ENCODE measurements around the gene MYPOP.
A peak's percentile ranks its signal among the peaks of the same experiment; 100 is the strongest.
"Not testable (repeated sequence)": the region's sequence is repeated elsewhere in the genome, so short reads cannot be mapped to it uniquely, and the experiment has no call there.

MYPOP gene

GRCh38 chr19:45906221-45906620 is 3.8 kb upstream of the MYPOP start:
- DNase-seq (ENCODE audit: low read depth): no peak

DNA sequence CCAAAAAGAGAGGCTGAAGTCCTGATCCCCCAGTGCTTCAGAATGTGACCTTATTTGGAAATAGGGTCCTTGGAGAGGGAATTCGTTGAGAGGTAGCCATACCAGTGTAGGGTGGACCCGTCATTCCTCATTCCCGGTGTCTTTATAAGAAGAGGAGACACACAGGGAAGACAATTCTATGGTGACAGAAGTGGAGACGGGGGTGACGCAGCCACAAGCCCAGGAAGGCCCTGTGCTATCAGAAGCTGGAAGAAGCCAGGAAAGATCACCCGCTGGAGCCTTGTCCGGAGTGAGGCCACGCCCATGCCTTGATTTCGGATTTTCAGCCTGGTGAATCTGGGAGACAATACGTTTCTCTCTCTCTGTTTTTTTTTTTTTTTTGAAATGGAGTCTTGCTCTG is 2.6 kb upstream of the MYPOP start:
- DNase-seq (ENCODE audit: low read depth): no peak

DNA sequence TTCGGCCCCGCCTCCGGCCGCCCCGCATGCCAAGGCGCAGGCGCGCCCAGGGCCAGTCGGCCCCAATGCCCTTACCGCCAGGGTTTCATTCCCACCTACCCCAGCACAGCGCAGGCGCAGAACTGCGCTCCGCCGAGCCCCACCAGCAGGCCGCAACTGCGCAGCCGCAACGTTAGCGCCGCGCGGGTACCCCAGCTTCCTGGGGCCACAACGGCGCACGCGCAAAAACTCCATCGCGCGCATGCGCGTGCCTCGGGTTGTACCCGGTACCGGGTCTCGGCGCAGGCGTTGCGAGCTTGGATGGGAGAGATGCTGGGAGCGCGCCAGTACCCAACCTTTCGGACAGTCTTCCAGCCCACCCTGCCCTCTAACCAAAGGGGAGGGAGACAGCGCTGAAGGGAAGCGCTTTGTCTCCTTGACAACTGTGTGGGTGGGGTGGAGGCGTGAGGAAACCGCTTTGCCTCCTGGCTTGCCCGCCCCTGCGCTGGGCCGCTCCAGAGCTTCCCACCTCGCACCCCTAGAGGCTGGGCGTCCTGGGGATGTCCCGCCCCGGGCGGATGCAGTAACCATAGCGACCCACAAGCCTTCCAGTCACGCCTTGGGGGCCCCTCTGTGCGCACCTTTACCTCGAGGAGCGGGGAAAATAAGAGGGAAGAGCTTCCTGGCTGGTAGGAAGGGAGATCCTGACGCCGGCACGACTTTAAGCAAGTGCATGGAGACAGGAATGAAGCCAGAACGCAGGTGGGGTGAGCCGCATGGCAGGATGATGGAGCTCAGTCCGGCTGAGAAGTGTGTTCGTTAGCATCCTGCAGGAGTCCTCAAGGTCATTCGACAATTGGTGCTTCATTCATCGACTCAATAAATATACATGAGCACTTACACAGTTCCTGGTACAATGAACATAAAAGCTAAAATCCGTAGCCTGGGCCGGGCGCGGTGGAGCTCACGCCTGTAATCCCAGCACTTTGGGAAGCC is 525 bp upstream of the MYPOP start:
- DNase-seq (ENCODE audit: low read depth): peak; percentile 100

DNA sequence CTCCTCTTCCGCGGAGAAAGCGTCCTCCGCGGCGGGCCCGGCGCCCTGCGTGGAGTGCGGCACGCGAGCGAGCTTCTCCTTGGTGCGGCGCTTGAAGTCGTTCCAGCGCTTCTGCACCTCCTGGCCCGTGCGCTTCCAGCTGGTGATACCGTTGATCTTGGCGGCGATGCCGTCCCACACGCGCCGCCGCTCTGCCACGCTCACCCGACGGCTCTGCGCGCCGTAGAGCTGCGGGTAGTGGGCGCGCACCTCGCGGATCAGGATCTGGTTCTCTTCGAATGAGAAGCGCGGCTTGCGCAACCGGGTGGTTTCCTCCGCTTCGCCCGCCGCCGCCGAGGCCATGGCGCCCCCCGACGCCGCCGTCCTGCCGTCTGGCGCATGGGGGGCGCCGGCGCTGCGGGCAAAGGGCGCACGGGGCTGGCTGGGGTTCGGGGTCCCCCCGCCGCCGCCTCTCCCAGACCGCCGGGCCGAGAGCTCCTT is 941 bp downstream of the MYPOP start:
- DNase-seq (ENCODE audit: low read depth): no peak

DNA sequence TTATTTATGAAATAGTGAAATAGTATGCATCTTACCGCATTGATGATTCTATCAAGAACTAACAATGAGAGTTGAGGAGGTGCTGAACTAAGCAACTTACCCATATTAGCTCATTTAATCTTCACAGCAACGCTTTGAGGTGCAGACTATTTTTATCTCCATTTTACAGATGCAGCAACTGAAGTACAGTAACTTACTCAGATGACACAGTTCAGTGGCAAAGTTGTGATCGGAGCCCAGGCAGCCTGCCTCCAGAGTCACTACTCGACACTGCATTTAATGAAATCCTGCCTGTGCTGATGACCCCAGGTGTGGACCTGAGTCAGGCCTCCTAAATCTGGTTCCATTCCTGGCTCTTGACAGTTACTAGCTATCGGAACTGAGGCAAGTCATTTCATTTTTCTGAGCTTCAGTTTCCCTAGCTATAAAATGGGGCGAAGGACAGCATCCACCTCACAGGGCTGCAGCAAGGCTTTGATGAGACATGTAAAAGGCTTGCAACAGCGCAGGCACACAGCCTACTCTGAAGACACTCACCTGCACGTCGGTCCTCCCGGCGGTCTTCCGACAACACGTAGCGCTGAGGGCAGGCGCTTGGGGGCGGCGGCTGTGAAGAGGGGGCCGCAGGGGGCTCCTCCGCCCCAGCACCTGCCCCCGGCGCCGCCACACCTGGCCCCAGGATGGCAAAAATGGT is 1.5 kb downstream of the MYPOP start:
- no peak for DNase-seq (ENCODE audit: low read depth)

DNA sequence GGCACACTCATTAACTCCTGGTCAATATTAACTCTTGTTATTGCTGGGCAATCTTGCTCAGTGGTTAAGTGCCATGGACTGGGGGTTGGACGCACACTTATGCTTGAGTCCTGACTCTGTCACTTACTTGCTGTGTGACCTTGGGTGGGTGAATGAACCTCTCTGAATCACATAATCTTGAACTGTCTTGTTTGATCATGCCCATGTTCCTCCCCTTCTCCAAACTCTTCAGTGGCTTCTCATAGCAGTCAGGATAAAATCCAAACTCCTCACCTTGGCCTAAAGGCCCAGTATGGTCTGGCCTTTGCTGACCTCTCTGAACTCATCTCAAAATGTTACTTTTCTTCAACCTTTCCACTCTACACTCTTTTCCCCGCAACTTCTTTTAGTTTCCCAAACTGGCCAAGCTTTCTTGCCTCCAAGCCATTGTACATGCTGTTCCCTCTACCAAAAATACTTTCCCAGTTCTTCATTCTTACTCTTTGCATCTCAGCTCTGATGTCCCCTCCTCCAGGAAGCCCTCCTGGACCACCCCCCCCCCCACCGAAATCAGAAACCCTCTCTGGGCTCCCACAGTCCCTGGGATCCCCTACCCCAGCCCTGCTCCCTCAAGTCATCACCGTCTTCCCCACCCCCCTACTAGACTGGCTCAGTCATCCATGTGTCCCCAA is 2.4 kb downstream of the MYPOP start:
- no peak for DNase-seq (ENCODE audit: low read depth)

DNA sequence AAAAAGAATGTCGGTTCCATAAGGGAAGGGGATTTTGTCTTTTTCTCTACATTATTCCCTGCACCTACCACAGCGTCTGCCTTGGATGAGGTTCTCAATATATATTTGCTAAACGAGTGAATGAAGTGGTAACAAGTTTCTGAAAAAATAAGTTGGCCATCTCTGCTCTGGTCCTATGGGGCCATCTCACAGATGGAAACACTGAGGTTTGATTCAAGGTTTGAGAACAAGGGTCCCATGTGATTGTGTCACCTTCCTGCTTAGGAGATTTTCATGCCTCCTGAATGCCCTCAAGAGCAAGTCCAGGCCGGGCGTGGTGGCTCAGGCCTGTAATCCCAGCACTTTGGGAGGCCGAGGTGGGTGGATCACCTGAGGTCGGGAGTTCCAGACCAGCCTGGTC is 3.2 kb downstream of the MYPOP start:
- DNase-seq (ENCODE audit: low read depth): no peak

DNA sequence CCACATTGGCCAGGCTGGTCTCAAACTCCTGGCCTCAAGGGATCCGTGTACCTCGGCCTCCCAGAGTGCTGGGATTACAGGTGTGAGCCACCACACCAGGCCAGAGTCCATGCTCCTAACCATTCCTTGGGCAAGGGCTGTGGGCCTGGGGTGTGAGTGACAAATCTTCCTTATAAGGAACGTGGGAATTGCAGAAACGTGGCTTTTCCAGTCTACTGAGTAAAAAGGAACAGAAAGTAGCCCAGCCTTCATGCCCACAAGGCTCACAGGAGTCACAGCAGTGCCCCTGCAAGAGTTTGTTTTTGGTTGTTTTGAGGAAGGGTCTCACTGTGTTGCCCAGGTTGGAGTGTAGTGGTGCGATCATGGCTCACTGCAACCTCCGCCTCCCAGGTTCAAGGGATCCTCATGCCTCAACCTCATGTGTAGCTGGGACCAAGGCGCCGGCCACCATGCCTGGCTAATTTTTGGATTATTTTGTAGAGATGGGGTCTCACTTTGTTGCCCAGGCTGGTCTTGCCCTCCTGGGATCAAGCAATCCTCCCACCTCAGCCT is 5.1 kb downstream of the MYPOP start:
- DNase-seq (ENCODE audit: low read depth): no peak

GRCh38 chr19:45895983-45896599 is 6.3 kb downstream of the MYPOP start:
- not testable (repeated sequence) for DNase-seq (ENCODE audit: low read depth)

DNA sequence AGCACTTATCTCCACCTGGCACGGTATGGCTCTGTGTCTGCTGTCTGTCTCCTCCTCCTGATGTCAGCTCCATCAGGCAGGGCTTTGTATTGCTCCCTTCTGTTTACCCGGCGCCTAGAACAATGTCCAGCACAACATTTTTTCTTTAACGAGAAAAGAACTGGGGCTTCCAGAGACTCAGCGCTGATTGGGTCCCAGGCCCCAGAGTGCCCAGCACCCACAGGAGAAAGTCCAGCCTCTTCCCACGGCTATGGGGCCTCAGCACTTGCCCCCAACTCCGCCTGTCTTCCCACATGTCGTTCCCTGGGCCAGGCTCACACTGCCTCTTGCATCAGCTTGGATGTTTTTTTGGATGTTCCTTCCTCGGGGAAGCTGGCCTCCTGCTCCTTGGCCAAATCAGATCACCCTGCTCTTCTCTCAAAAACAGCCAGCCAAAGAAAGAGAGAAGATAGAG is 6.9 kb downstream of the MYPOP start:
- no peak for DNase-seq (ENCODE audit: low read depth)

- no peak for DNase-seq (ENCODE audit: low read depth)
Measured at GRCh38 chr19:45890877-45891276, 11.5 kb downstream of the MYPOP start.

DNA sequence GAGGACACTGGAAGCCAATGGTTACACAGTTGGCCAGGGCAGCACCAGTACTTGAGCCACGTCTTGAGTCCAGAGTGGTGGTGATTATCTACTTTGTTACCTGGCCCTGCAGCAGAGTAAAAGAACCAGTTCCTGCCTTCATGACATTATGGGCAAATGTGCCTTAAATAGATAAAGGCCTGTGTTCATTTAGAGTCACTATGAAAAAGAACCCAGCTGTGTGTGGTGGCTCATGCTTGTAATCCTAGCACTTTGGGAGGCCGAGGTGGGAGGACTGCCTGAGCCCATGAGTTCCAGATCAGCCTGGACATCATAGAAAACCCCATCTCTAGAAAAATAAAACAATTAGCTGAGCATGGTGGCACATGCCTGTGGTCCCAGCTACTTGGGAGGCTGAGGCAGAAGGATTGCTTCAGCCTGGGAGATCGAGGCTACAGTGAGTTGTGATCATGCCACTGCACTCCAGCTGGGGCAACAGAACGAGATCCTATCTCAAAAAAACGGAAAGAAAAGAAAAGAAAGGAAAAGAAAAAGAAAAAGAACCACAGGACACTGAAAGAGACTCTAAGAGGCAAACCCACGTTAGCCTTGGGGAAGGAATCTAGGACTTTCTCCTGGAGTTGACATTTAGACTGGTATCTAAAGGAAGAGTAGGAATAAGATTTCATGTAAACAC is 13.1 kb downstream of the MYPOP start:
- DNase-seq (ENCODE audit: low read depth): no peak

DNA sequence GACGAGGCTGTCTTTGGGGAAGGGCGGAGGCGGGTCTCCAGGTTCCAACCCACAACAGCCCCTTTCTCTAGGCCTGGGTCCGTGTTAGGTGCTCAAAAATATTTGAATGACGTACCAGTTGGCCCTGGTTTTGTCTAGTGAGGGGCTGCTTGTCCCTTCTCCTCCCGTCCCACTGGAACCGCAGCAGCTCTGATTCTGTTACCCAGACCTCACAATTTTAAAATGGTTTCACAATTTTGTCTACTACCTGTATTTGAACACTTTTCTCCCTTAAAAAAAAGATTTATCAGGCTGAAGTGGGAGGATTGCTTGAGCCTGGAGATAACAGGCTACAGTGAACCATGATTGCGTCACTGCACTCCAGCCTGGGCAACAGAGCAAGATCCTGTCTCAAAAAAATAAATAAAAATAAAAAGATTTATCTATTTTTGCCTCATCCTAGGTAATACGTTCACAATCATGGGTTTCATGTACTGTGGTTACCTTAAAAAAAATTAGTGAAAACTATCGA is 15.2 kb downstream of the MYPOP start:
- DNase-seq (ENCODE audit: low read depth): no peak

DNA sequence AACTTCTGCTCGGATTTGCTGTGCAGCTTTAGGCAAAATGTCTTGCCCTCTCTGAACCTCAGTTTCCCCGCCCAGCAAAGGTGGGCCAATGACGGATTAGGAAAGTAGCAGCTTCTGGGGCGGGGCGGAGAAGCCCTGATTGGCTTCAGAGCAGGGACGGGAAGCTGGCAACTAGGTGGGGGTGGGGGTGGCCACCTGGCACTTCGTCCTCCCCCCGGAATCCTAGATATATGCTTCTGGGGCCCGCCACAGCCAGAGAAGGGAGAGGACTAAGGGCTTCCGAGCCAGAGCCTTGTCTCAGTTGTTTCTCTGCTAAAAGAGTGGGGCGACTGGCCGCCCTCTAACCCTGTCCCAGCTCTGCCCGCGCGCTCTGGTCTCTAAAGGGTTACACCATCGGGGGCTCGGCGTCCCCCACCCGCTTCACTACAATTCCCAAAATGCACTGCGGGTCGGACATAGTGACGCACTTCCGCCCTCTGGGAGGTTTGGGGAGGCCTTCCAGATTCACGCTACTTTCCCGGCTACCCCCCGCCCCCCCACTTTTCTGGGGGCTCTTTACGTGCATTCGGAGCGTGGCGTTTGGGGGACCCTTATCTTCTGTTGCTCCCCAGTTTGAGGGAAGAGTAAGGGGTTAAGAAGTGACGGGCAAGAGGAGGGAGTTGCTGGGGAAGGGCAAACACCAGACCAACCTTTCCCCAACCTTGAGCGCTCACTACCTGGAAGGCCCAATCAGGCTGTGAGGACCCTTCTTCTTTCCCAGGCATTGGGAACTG is 15.8 kb downstream of the MYPOP start:
- peak; percentile 86 for DNase-seq (ENCODE audit: low read depth)

GRCh38 chr19:45885556-45886426 is 16.6 kb downstream of the MYPOP start, which contains the start of gene IRF2BP1:
Gene IRF2BP1 (minus strand): TSS chr19:45886141. CDS start chr19:45885774, 367 bp downstream.
- peak; percentile 80 for DNase-seq (ENCODE audit: low read depth)

- DNase-seq (ENCODE audit: low read depth): no peak
Measured at GRCh38 chr19:45884682-45885555, 17.5 kb downstream of the MYPOP start.

DNA sequence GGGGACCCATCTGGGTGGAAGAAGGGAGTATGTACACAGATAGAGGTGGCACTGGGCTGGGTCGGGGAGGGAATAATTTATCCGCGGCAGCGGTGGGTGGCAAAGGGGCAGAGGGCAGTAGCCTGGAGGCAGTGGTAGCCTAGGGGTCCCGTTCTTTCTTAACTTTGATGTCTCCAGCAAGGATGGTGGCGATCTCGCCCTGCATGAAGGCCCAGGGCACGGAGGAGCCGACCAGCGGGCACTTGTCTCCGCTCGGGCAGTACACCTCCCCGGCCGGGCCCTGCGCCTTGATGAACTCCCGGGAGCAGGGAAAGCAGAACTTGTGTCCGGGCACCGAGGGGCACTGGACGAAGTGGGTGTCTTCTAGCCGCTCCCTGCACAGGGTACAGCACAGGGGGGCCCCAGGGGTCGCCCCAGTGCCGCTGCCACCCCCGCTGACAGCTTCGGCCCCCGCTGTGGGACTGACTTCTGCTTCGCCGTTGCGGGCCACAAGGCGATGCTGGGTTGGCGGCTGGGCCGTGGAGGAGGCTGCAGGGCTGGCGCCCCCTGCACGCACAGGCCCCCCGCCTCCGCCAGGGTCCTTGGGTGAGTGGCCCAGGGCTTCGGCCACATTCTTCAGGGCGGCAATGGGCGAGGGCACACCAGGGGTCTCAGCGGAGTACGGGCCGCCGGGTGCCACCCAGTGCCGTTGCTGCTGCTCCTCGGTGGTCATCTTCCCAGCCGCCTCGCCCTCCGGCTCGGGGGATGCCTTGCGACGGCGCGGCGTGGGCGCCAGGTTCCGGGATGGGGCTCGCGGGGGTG is 18.3 kb downstream of the MYPOP start:
- no peak for DNase-seq (ENCODE audit: low read depth)

All from activated T-cell treated with anti-CD3 and anti-CD28 coated beads for 24 hours (primary cell).